ENCODE measurements around the gene ZKSCAN3. TPM values are rescaled to one million over a fixed set of nuclear protein-coding genes. Genes with fewer than 3 reads are reported as not detected.

ZKSCAN3 gene
- polyA plus RNA-seq, 1 donor from 2014 or later: 14.9 TPM

DNA sequence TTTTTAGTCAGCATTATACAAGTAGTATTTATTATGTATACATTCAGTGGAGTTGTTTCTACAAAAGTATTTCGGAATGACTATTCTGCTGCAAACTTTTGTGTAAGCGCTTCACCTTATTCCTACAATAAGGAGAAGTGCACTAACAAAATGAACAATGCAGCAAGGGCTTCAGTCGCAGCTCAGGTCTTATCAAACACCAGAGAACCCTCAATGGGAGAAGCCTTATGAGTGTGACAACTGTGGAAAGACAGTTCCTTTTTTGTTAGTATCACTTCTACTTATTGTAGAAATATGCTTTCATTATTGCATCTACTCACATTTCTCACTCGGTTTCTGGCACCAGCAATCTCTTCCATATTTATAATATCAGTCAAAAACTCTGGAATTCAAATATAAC is 18.8 kb downstream of the ZKSCAN3 start:
- no peaks in the 10 kb centered on the region for H3K36me3 ChIP-seq (ENCODE audit: insufficient read depth, low read length)

GRCh38 chr6:28369463-28369862 is 19.7 kb downstream of the ZKSCAN3 start:
- Histone ChIP-seq H4K20me1 (ENCODE audit: insufficient read depth) (no peaks in the 10 kb centered on the region), H3K27me3 (ENCODE audit: insufficient read depth, low read depth, low read length) (no peaks in the 10 kb centered on the region), H3K79me2 (replicated peaks; ENCODE audit: insufficient read depth, low read length) (no peaks in the 10 kb centered on the region), H3K36me3 (ENCODE audit: insufficient read depth, low read length) (no peaks in the 10 kb centered on the region), H3K4me3 (ENCODE audit: low read length) (no peak overlapping the region), H3K9me2 (ENCODE audit: insufficient read depth, low read length) (no peaks in the 10 kb centered on the region), H2AFZ (ENCODE audit: low read depth, low read length) (no peak overlapping the region), H3K27ac (ENCODE audit: low read length) (no peak overlapping the region), H3K4me2 (ENCODE audit: low read length) (no peak overlapping the region), H3F3A (ENCODE audit: insufficient read depth, low read length, poor library complexity, severe bottlenecking) (no peaks in the 10 kb centered on the region), H3K9me3 (ENCODE audit: low read length) (no peaks in the 10 kb centered on the region), H3K9ac (ENCODE audit: low read length) (no peak overlapping the region)
- TF ChIP-seq, protein P1, sequence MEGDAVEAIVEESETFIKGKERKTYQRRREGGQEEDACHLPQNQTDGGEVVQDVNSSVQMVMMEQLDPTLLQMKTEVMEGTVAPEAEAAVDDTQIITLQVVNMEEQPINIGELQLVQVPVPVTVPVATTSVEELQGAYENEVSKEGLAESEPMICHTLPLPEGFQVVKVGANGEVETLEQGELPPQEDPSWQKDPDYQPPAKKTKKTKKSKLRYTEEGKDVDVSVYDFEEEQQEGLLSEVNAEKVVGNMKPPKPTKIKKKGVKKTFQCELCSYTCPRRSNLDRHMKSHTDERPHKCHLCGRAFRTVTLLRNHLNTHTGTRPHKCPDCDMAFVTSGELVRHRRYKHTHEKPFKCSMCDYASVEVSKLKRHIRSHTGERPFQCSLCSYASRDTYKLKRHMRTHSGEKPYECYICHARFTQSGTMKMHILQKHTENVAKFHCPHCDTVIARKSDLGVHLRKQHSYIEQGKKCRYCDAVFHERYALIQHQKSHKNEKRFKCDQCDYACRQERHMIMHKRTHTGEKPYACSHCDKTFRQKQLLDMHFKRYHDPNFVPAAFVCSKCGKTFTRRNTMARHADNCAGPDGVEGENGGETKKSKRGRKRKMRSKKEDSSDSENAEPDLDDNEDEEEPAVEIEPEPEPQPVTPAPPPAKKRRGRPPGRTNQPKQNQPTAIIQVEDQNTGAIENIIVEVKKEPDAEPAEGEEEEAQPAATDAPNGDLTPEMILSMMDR (IDR thresholded peaks at IDR 0.05; ENCODE audit: poor library complexity, severe bottlenecking): no peak
- no peak for TF ChIP-seq MXI1 (conservative IDR thresholded peaks at IDR 0.05; ENCODE audit: poor library complexity, severe bottlenecking)
- TF ChIP-seq POLR2AphosphoS5 (IDR thresholded peaks at IDR 0.05): no peak

More for the DNA sequence above, 18.8 kb downstream of the ZKSCAN3 start:
- Histone ChIP-seq H3K27me3 (ENCODE audit: insufficient read depth, low read depth, low read length) (no peaks in the 10 kb centered on the region), H3K9me3 (ENCODE audit: low read length) (no peaks in the 10 kb centered on the region), H3K79me2 (replicated peaks; ENCODE audit: insufficient read depth, low read length) (no peaks in the 10 kb centered on the region), H3K27ac (ENCODE audit: low read length) (no peak overlapping the region), H2AFZ (ENCODE audit: low read depth, low read length) (no peak overlapping the region), H4K20me1 (ENCODE audit: insufficient read depth) (no peaks in the 10 kb centered on the region), H3K4me3 (ENCODE audit: low read length) (no peak overlapping the region), H3K4me2 (ENCODE audit: low read length) (no peak overlapping the region), H3K9me2 (ENCODE audit: insufficient read depth, low read length) (no peaks in the 10 kb centered on the region), H3K9ac (ENCODE audit: low read length) (no peak overlapping the region), H3F3A (ENCODE audit: insufficient read depth, low read length, poor library complexity, severe bottlenecking) (no peaks in the 10 kb centered on the region)
- TF ChIP-seq, protein P2, sequence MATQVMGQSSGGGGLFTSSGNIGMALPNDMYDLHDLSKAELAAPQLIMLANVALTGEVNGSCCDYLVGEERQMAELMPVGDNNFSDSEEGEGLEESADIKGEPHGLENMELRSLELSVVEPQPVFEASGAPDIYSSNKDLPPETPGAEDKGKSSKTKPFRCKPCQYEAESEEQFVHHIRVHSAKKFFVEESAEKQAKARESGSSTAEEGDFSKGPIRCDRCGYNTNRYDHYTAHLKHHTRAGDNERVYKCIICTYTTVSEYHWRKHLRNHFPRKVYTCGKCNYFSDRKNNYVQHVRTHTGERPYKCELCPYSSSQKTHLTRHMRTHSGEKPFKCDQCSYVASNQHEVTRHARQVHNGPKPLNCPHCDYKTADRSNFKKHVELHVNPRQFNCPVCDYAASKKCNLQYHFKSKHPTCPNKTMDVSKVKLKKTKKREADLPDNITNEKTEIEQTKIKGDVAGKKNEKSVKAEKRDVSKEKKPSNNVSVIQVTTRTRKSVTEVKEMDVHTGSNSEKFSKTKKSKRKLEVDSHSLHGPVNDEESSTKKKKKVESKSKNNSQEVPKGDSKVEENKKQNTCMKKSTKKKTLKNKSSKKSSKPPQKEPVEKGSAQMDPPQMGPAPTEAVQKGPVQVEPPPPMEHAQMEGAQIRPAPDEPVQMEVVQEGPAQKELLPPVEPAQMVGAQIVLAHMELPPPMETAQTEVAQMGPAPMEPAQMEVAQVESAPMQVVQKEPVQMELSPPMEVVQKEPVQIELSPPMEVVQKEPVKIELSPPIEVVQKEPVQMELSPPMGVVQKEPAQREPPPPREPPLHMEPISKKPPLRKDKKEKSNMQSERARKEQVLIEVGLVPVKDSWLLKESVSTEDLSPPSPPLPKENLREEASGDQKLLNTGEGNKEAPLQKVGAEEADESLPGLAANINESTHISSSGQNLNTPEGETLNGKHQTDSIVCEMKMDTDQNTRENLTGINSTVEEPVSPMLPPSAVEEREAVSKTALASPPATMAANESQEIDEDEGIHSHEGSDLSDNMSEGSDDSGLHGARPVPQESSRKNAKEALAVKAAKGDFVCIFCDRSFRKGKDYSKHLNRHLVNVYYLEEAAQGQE (IDR thresholded peaks at IDR 0.05; ENCODE audit: borderline replicate concordance): no peak
- TF ChIP-seq MXI1 (conservative IDR thresholded peaks at IDR 0.05; ENCODE audit: poor library complexity, severe bottlenecking) (no peak), RAD21 (conservative IDR thresholded peaks at IDR 0.05) (no peak)

- H4K20me1 ChIP-seq (ENCODE audit: insufficient read depth): no peaks in the 10 kb centered on the region
- no peaks in the 10 kb centered on the region for H3K79me2 ChIP-seq (replicated peaks; ENCODE audit: insufficient read depth, low read length)
- no peak overlapping the region for H3K4me2 ChIP-seq (ENCODE audit: low read length)
- H3F3A ChIP-seq (ENCODE audit: insufficient read depth, low read length, poor library complexity, severe bottlenecking): no peaks in the 10 kb centered on the region
- no peak overlapping the region for H3K27ac ChIP-seq (ENCODE audit: low read length)
- no peak overlapping the region for H3K4me3 ChIP-seq (ENCODE audit: low read length)
- no peaks in the 10 kb centered on the region for H3K9me3 ChIP-seq (ENCODE audit: low read length)
- H3K9ac ChIP-seq (ENCODE audit: low read length): no peak overlapping the region
- no peaks in the 10 kb centered on the region for H3K27me3 ChIP-seq (ENCODE audit: insufficient read depth, low read depth, low read length)
- H3K9me2 ChIP-seq (ENCODE audit: insufficient read depth, low read length): no peaks in the 10 kb centered on the region
- TF ChIP-seq POLR2AphosphoS5 (IDR thresholded peaks at IDR 0.05) (no peak), EP300 (conservative IDR thresholded peaks at IDR 0.05; ENCODE audit: poor library complexity, severe bottlenecking) (no peak), MXI1 (conservative IDR thresholded peaks at IDR 0.05; ENCODE audit: poor library complexity, severe bottlenecking) (no peak), EZH2 (IDR thresholded peaks at IDR 0.05; ENCODE audit: borderline replicate concordance, insufficient read depth, low read length, poor library complexity, severe bottlenecking) (no peak), TAF1 (IDR thresholded peaks at IDR 0.05; ENCODE audit: low read depth) (no peak), RAD21 (conservative IDR thresholded peaks at IDR 0.05) (no peak), SMC3 (conservative IDR thresholded peaks at IDR 0.05; ENCODE audit: poor library complexity) (no peak)
- TF ChIP-seq, protein P1 (IDR thresholded peaks at IDR 0.05; ENCODE audit: poor library complexity, severe bottlenecking): no peak
- TF ChIP-seq, protein P2 (IDR thresholded peaks at IDR 0.05; ENCODE audit: borderline replicate concordance): no peak
- H2AFZ ChIP-seq (ENCODE audit: low read depth, low read length): no peak overlapping the region
- no peaks in the 10 kb centered on the region for H3K36me3 ChIP-seq (ENCODE audit: insufficient read depth, low read length)
These were observed 20.7 kb downstream of the ZKSCAN3 start for GRCh38 chr6:28370440-28370839.
